Cardiac septum (tissue), 1 donor: ENCODE results near the gene REG1B. TPM values are rescaled to one million over a fixed set of nuclear protein-coding genes. Genes with fewer than 3 reads are reported as not detected.
"Not testable (repeated sequence)": the region's sequence is repeated elsewhere in the genome, so short reads cannot be mapped to it uniquely, and the experiment has no call there.

Experiments
- DNase-seq: peaks from one replicate; pipeline ENCODE4 v3.0.0-alpha.2; 2020; ENCODE audit warnings: low spot score
- intact Hi-C: fragments of 100-400 bp; cut with DNase I; formaldehyde crosslinking; loops from one replicate; pipeline ENCODE4 v1.14.0; 2022
- total RNA-seq: library from RNA; stranded (reverse); fragmentation: NEBNext Ultra II Directional; extraction: Animal tissue kit (Norgen Biotek cat#: 25700); gene quantifications from one replicate; pipeline ENCODE4 v1.2.1, GENCODE V29; 2021
- donor health status: DM: no; HTN: no; CAD: no.

The REG1B gene
- total RNA-seq, 1 donor from 2014 or later = not detected

- intact Hi-C loops = no loop called here
- no peak for DNase-seq
These were observed 1.5 kb downstream of the REG1B start for GRCh38 chr2:79086255-79086654.

GRCh38 chr2:79085382-79085781 lies 2.4 kb downstream of the REG1B start:
- DNase-seq = no peak
- intact Hi-C loops = no loop called here

- intact Hi-C loops = no loop called here
- no peak for DNase-seq
These were observed 3.2 kb downstream of the REG1B start for GRCh38 chr2:79084495-79085135.

GRCh38 chr2:79083597-79084251 lies 4.1 kb downstream of the REG1B start:
- no peak for DNase-seq

GRCh38 chr2:79082987-79083386 lies 4.8 kb downstream of the REG1B start:
- intact Hi-C loops = no loop called here
- no peak for DNase-seq

More at GRCh38 chr2:79083597-79084251, 4.1 kb downstream of the REG1B start:
- intact Hi-C loops = no loop called here

GRCh38 chr2:79071078-79071477 lies 16.7 kb downstream of the REG1B start:
- intact Hi-C loops = no loop called here
- DNase-seq = no peak

- no peak for DNase-seq
- intact Hi-C loops = no loop called here
These were observed 22.6 kb downstream of the REG1B start for GRCh38 chr2:79065201-79065600.

- intact Hi-C loops, DNase-seq: not testable (repeated sequence)
These were observed 33.0 kb downstream of the REG1B start for GRCh38 chr2:79054769-79055168.

- DNase-seq, intact Hi-C loops: not testable (repeated sequence)
These were observed 34.3 kb downstream of the REG1B start for GRCh38 chr2:79053486-79053885.

GRCh38 chr2:79041032-79041448 lies 46.8 kb downstream of the REG1B start:
- intact Hi-C loops = loop anchor here (10.0 kb wide), 1 partner anchor 164 kb away; no protein-coding TSS in a partner anchor
- no peak for DNase-seq

- intact Hi-C loops = loop anchor here (10.0 kb wide), 1 partner anchor 165 kb away; no protein-coding TSS in a partner anchor
- no peak for DNase-seq
These were observed 47.8 kb downstream of the REG1B start for GRCh38 chr2:79039944-79040343.

Other genes with a start within 250 kb of the REG1B start
- gene REG3G, start 62.3 kb downstream of the REG1B start, total RNA-seq = not detected
- not detected for gene REG1A, start 32.5 kb upstream of the REG1B start, total RNA-seq
- gene REG3A, start 71.8 kb upstream of the REG1B start, total RNA-seq = not detected